Naive B cell (primary cell): ENCODE measurements around the gene THSD4. TPM values are rescaled to one million over a fixed set of nuclear protein-coding genes. Genes with fewer than 3 reads are reported as not detected.

Experiments used
- ATAC-seq, 2 donors: fragments of 150-1000 bp; cut with Tn5 transposase; 2 replicates each; pipeline ENCODE4 v1.10.0; 2021; ENCODE audit warnings: low read depth in 2 of 2, mild to moderate bottlenecking in 2 of 2, moderate library complexity in 2 of 2
- DNase-seq: peaks from one replicate; pipeline ENCODE4 v3.0.0; 2022
- H3K27ac Mint-ChIP-seq, 6 donors: one replicate each; pipeline ENCODE4 v1.8.0; 2020 to 2022; ENCODE audit warnings: mild to moderate bottlenecking in 6 of 6, mixed read lengths in 6 of 6, moderate library complexity in 5 of 6, inconsistent platforms in 2 of 6
- H3K27me3 Mint-ChIP-seq, 3 donors: one replicate each; pipeline ENCODE4 v1.8.0; 2021 to 2022; ENCODE audit warnings: mixed read lengths in 3 of 3, mild to moderate bottlenecking in 1 of 3
- H3K36me3 Mint-ChIP-seq, 2 donors: one replicate each; pipeline ENCODE4 v1.8.0; 2020 to 2022; ENCODE audit warnings: mixed read lengths in 2 of 2, inconsistent platforms in 1 of 2, mild to moderate bottlenecking in 1 of 2
- H3K4me1 Mint-ChIP-seq, 3 donors: one replicate each; pipeline ENCODE4 v1.8.0; 2020 to 2022; ENCODE audit warnings: mixed read lengths in 3 of 3, inconsistent platforms in 1 of 3, mild to moderate bottlenecking in 1 of 3, moderate library complexity in 1 of 3
- H3K4me3 Mint-ChIP-seq, 8 donors: one replicate each; pipeline ENCODE4 v1.8.0; 2020 to 2022; ENCODE audit warnings: mild to moderate bottlenecking in 8 of 8, mixed read lengths in 8 of 8, moderate library complexity in 8 of 8, inconsistent platforms in 2 of 8
- H3K9me3 Mint-ChIP-seq, 7 donors: one replicate each; pipeline ENCODE4 v1.8.0; 2020 to 2022; ENCODE audit warnings: mixed read lengths in 7 of 7, mild to moderate bottlenecking in 5 of 7, inconsistent platforms in 2 of 7, moderate library complexity in 1 of 7
- polyA plus RNA-seq, 6 donors: library from polyadenylated mRNA; unstranded; fragments of 300-500 nt; fragmentation: Illumina TruSeq; gene quantifications; one replicate each; pipeline ENCODE4 v1.2.3, GENCODE V29; 2021; ENCODE audit warnings: low read depth in 6 of 6

Gene THSD4
- polyA plus RNA-seq, 6 donors from 2014 or later: not detected

GRCh38 chr15:71612397-71612722, 497.1 kb downstream of the THSD4 start:
- Mint-ChIP-seq H3K9me3 (peaks cover 0 to 10% (median 2%) of the 10 kb centered on the region in 7 donors), H3K27me3 (peaks cover 5 to 30% (median 27%) of the 10 kb centered on the region in 3 donors), H3K4me3 (no peak overlapping the region), H3K4me1 (no peaks in the 10 kb centered on the region), H3K27ac (no peak overlapping the region), H3K36me3 (no peaks in the 10 kb centered on the region)
- no peak for DNase-seq
- ATAC-seq: no peak

- no peaks in the 10 kb centered on the region for H3K36me3 Mint-ChIP-seq
- peaks cover 5 to 30% (median 22%) of the 10 kb centered on the region in 3 donors for H3K27me3 Mint-ChIP-seq
- ATAC-seq: no peak
- no peaks in the 10 kb centered on the region for H3K4me1 Mint-ChIP-seq
- H3K27ac Mint-ChIP-seq: no peak overlapping the region
- no peak overlapping the region for H3K4me3 Mint-ChIP-seq
- H3K9me3 Mint-ChIP-seq: peaks cover 0 to 8% (median 2%) of the 10 kb centered on the region in 7 donors
- no peak for DNase-seq
Measured at GRCh38 chr15:71612869-71613268, 497.6 kb downstream of the THSD4 start.

- no peak for ATAC-seq
- no peak for DNase-seq
- Mint-ChIP-seq H3K9me3 (peaks cover 0 to 1% (median 0%) of the 10 kb centered on the region in 7 donors), H3K4me1 (no peaks in the 10 kb centered on the region), H3K4me3 (no peak overlapping the region), H3K27ac (no peak overlapping the region), H3K36me3 (no peaks in the 10 kb centered on the region), H3K27me3 (peaks cover 17 to 33% (median 17%) of the 10 kb centered on the region in 3 donors)
Measured at GRCh38 chr15:71623111-71623510, 507.8 kb downstream of the THSD4 start.

GRCh38 chr15:71626596-71627088, 511.4 kb downstream of the THSD4 start:
- H3K4me3 Mint-ChIP-seq: no peak overlapping the region
- no peak for ATAC-seq
- H3K9me3 Mint-ChIP-seq: no peaks in the 10 kb centered on the region
- H3K36me3 Mint-ChIP-seq: no peaks in the 10 kb centered on the region
- no peak for DNase-seq
- no peaks in the 10 kb centered on the region for H3K4me1 Mint-ChIP-seq
- H3K27ac Mint-ChIP-seq: no peak overlapping the region
- peaks cover 26 to 40% (median 27%) of the 10 kb centered on the region in 3 donors for H3K27me3 Mint-ChIP-seq

- Mint-ChIP-seq H3K27ac (no peak overlapping the region), H3K36me3 (no peaks in the 10 kb centered on the region), H3K9me3 (no peaks in the 10 kb centered on the region), H3K27me3 (peaks cover 26 to 40% (median 27%) of the 10 kb centered on the region in 3 donors), H3K4me1 (no peaks in the 10 kb centered on the region), H3K4me3 (no peak overlapping the region)
- ATAC-seq (no peak), DNase-seq (no peak)
Measured at GRCh38 chr15:71627188-71627587, 511.9 kb downstream of the THSD4 start.

GRCh38 chr15:71627604-71628003, 512.3 kb downstream of the THSD4 start:
- Mint-ChIP-seq H3K9me3 (no peaks in the 10 kb centered on the region), H3K27me3 (peaks cover 23 to 37% (median 25%) of the 10 kb centered on the region in 3 donors), H3K4me1 (no peaks in the 10 kb centered on the region), H3K36me3 (no peaks in the 10 kb centered on the region), H3K27ac (peak overlapping the region in 1 of 6 donors; percentile 8), H3K4me3 (no peak overlapping the region)
- ATAC-seq (no peak), DNase-seq (no peak)

- H3K27ac Mint-ChIP-seq: no peak overlapping the region
- ATAC-seq: no peak
- no peak overlapping the region for H3K4me3 Mint-ChIP-seq
- H3K4me1 Mint-ChIP-seq: no peaks in the 10 kb centered on the region
- DNase-seq: no peak
- no peaks in the 10 kb centered on the region for H3K9me3 Mint-ChIP-seq
- peaks cover 19 to 33% (median 21%) of the 10 kb centered on the region in 3 donors for H3K27me3 Mint-ChIP-seq
- H3K36me3 Mint-ChIP-seq: no peaks in the 10 kb centered on the region
Measured at GRCh38 chr15:71628988-71629770, 513.9 kb downstream of the THSD4 start.

- Mint-ChIP-seq H3K9me3 (no peaks in the 10 kb centered on the region), H3K36me3 (no peaks in the 10 kb centered on the region), H3K4me3 (no peak overlapping the region), H3K27me3 (peaks cover 26 to 32% (median 29%) of the 10 kb centered on the region in 3 donors), H3K4me1 (no peaks in the 10 kb centered on the region), H3K27ac (no peak overlapping the region)
- ATAC-seq: no peak
- no peak for DNase-seq
Measured at GRCh38 chr15:71629781-71630474, 514.7 kb downstream of the THSD4 start.

- no peak overlapping the region for H3K27ac Mint-ChIP-seq
- DNase-seq: no peak
- no peak overlapping the region for H3K4me3 Mint-ChIP-seq
- no peaks in the 10 kb centered on the region for H3K36me3 Mint-ChIP-seq
- H3K27me3 Mint-ChIP-seq: peaks cover 26 to 32% (median 26%) of the 10 kb centered on the region in 3 donors
- H3K9me3 Mint-ChIP-seq: no peaks in the 10 kb centered on the region
- H3K4me1 Mint-ChIP-seq: no peaks in the 10 kb centered on the region
- ATAC-seq: no peak
Measured at GRCh38 chr15:71630475-71630809, 515.2 kb downstream of the THSD4 start.

- H3K36me3 Mint-ChIP-seq: no peaks in the 10 kb centered on the region
- peaks cover 21 to 30% (median 29%) of the 10 kb centered on the region in 3 donors for H3K27me3 Mint-ChIP-seq
- no peaks in the 10 kb centered on the region for H3K4me1 Mint-ChIP-seq
Measured at GRCh38 chr15:71632576-71633195, 517.4 kb downstream of the THSD4 start.

GRCh38 chr15:71634820-71635560, 519.7 kb downstream of the THSD4 start:
- Mint-ChIP-seq H3K36me3 (no peaks in the 10 kb centered on the region), H3K4me3 (no peak overlapping the region), H3K4me1 (no peaks in the 10 kb centered on the region)

More at GRCh38 chr15:71632576-71633195, 517.4 kb downstream of the THSD4 start:
- ATAC-seq (no peak), DNase-seq (no peak)
- Mint-ChIP-seq H3K27ac (no peak overlapping the region), H3K9me3 (peaks cover 0 to 4% (median 0%) of the 10 kb centered on the region in 7 donors), H3K4me3 (no peak overlapping the region)

GRCh38 chr15:71635735-71636134, 520.5 kb downstream of the THSD4 start:
- H3K36me3 Mint-ChIP-seq: no peaks in the 10 kb centered on the region
- H3K27ac Mint-ChIP-seq: no peak overlapping the region
- ATAC-seq: no peak
- no peak for DNase-seq
- H3K4me1 Mint-ChIP-seq: no peaks in the 10 kb centered on the region
- H3K9me3 Mint-ChIP-seq: peaks cover 0 to 4% (median 0%) of the 10 kb centered on the region in 7 donors
- H3K4me3 Mint-ChIP-seq: no peak overlapping the region
- peaks cover 17 to 25% (median 22%) of the 10 kb centered on the region in 3 donors for H3K27me3 Mint-ChIP-seq

More at GRCh38 chr15:71634820-71635560, 519.7 kb downstream of the THSD4 start:
- DNase-seq (no peak), ATAC-seq (no peak)
- Mint-ChIP-seq H3K27me3 (peaks cover 15 to 25% (median 19%) of the 10 kb centered on the region in 3 donors), H3K27ac (peak overlapping the region in 1 of 6 donors; percentile 73), H3K9me3 (peaks cover 0 to 4% (median 0%) of the 10 kb centered on the region in 7 donors)

- no peaks in the 10 kb centered on the region for H3K4me1 Mint-ChIP-seq
- no peak overlapping the region for H3K27ac Mint-ChIP-seq
- DNase-seq: no peak
- H3K9me3 Mint-ChIP-seq: peaks cover 0 to 9% (median 4%) of the 10 kb centered on the region in 7 donors
- ATAC-seq: no peak
- H3K36me3 Mint-ChIP-seq: no peaks in the 10 kb centered on the region
- H3K4me3 Mint-ChIP-seq: no peak overlapping the region
- peaks cover 21 to 37% (median 23%) of the 10 kb centered on the region in 3 donors for H3K27me3 Mint-ChIP-seq
Measured at GRCh38 chr15:71638876-71639275, 523.6 kb downstream of the THSD4 start.
